Activated naive CD8-positive, alpha-beta T cell treated with anti-CD3 and anti-CD28 coated beads for 36 hours (primary cell): ENCODE data around the gene SERPINA5. TPM values are rescaled to one million over a fixed set of nuclear protein-coding genes. Genes with fewer than 3 reads are reported as not detected.

Experiments used
- DNase-seq: peaks from one replicate; pipeline ENCODE4 v3.0.0; 2021
- H3K27ac Mint-ChIP-seq: one replicate; pipeline ENCODE4 v1.8.0; 2022; ENCODE audit warnings: mild to moderate bottlenecking, moderate library complexity, mixed read lengths
- H3K27me3 Mint-ChIP-seq: one replicate; pipeline ENCODE4 v1.8.0; 2022; ENCODE audit warnings: mild to moderate bottlenecking, mixed read lengths
- H3K36me3 Mint-ChIP-seq: one replicate; pipeline ENCODE4 v1.8.0; 2021; ENCODE audit warnings: mild to moderate bottlenecking, mixed read lengths
- H3K4me1 Mint-ChIP-seq: one replicate; pipeline ENCODE4 v1.8.0; 2021; ENCODE audit warnings: mixed read lengths
- H3K4me3 Mint-ChIP-seq: one replicate; pipeline ENCODE4 v1.8.0; 2022; ENCODE audit warnings: mild to moderate bottlenecking, moderate library complexity, mixed read lengths
- H3K9me3 Mint-ChIP-seq: one replicate; pipeline ENCODE4 v1.8.0; 2022; ENCODE audit warnings: mixed read lengths
- total RNA-seq, 2 experiments: library from RNA; stranded (reverse); gene quantifications; one replicate each; pipeline ENCODE4 v1.2.3, GENCODE V29; 2021

The SERPINA5 gene, protein sequence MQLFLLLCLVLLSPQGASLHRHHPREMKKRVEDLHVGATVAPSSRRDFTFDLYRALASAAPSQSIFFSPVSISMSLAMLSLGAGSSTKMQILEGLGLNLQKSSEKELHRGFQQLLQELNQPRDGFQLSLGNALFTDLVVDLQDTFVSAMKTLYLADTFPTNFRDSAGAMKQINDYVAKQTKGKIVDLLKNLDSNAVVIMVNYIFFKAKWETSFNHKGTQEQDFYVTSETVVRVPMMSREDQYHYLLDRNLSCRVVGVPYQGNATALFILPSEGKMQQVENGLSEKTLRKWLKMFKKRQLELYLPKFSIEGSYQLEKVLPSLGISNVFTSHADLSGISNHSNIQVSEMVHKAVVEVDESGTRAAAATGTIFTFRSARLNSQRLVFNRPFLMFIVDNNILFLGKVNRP
- total RNA-seq, result not detected

DNA sequence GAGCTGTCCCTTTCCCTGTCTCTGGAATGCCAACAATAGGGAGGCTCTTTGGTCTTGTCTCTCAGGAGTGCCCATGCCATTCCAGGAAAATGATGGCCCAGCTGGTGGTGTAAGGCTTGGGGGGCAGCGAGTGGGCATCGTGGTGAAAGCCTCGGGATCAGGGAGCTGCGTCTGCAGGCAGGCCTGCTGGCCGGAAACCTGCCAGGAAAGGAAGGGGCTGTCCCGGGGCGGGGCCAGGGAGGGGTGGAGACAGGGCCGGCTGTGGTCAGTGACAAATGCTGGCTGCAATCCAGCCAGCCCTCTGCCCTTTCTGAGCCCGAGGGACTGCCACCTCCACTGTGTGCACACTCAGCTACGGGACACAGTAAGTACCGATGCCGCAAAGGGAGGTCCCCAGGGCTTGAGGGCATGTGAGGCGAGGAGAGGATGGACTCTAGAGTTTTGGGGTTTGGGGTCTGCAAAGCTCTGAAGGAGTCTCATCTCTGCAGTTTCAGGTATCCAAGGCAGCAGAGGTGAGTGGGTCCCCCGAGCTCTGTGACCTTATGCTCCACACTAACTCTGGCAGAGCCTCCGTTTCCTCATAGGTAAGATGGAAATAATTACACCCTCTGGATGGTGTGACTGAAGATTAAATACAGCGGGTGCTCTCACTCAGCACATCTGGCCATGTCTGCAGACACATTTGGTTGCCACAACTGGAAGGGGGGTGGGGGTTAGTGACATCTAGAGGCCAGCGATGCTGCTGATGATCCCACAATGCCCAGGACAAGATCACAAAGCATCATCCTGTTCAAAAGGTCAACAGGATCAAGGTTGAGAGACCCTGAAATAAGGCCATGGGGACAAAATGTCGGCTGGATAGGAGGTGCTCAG is at the start of gene SERPINA5:
SERPINA5 (plus strand) TSS at position 300 of the 873 bp plus-strand sequence. CDS start 5,937 bp downstream, outside the sequence.
- no peak for DNase-seq
- Mint-ChIP-seq H3K27ac (no peak within 1 kb of the TSS), H3K27me3 (peaks cover 8% of the 10 kb centered on the region), H3K4me3 (no peak within 1 kb of the TSS), H3K4me1 (no peaks in the 10 kb centered on the region), H3K36me3 (no peaks in the 10 kb centered on the region), H3K9me3 (no peaks in the 10 kb centered on the region)

DNA sequence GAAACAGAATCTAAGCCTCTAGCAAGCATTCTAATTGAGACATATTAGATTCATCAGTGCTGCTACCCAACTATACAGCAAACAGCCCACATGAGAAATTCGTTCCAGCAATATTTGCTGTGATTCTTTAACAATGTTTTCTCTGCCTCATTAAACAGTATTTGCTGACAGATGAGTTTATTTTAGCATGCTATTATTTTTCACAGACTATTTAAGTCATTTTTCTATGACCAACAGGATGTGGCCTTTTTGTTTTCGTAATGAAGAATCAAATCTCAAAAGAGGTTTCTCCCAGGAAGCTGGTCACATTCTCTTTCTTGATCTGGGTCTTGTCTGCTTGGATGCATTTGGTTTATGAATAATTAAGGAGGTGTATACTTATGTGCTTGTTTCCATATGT is 48.8 kb upstream of the SERPINA5 start:
- Mint-ChIP-seq H3K4me1 (no peaks in the 10 kb centered on the region), H3K36me3 (no peaks in the 10 kb centered on the region), H3K27me3 (peaks cover 4% of the 10 kb centered on the region), H3K4me3 (no peak overlapping the region), H3K9me3 (peaks cover 3% of the 10 kb centered on the region), H3K27ac (no peak overlapping the region)
- no peak for DNase-seq

DNA sequence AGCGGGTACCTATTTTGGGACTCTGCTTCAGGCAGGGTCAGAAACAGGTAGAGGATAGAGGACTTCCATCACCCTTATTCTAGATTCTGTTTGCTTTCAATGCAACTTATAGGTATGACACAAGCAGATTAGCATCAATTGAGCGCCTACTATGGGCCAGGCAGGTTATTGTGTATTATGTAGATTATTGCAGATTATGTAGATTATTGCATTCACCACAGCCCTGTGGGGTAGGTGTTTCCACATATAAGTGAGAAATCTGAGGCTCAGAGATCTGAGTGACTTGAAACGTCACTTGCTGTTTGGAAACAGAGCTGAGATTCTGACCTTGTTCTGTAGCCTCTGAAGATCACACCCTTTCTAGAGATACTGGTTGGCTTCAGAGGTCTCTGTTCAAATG is 45.7 kb upstream of the SERPINA5 start:
- Mint-ChIP-seq H3K27me3 (peaks cover 18% of the 10 kb centered on the region), H3K4me3 (no peak overlapping the region), H3K36me3 (no peaks in the 10 kb centered on the region), H3K9me3 (peaks cover 3% of the 10 kb centered on the region), H3K4me1 (no peaks in the 10 kb centered on the region), H3K27ac (no peak overlapping the region)
- DNase-seq, result no peak

DNA sequence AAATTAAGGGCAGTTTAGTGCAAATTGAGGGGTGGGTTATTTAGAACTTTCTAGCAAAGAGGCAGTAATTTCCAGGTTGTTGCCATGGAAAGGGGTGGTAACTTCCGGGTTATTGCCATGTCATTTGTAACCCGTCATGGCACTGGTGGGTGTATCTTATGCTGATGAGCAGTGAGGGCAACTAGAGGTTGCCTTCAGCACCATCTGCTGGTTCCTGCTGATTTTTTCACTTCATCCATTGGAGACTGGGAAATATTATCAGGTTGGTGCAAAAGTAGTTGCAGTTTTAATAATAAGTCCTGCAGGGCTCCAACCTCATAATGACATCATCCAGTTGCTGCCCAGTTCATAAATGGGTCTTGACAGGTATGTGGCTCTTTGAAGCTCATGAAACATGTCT is 44.4 kb upstream of the SERPINA5 start:
- Mint-ChIP-seq H3K36me3 (no peaks in the 10 kb centered on the region), H3K9me3 (peaks cover 3% of the 10 kb centered on the region), H3K27ac (no peak overlapping the region), H3K4me3 (no peak overlapping the region), H3K4me1 (no peaks in the 10 kb centered on the region), H3K27me3 (peaks cover 22% of the 10 kb centered on the region)
- no peak for DNase-seq

DNA sequence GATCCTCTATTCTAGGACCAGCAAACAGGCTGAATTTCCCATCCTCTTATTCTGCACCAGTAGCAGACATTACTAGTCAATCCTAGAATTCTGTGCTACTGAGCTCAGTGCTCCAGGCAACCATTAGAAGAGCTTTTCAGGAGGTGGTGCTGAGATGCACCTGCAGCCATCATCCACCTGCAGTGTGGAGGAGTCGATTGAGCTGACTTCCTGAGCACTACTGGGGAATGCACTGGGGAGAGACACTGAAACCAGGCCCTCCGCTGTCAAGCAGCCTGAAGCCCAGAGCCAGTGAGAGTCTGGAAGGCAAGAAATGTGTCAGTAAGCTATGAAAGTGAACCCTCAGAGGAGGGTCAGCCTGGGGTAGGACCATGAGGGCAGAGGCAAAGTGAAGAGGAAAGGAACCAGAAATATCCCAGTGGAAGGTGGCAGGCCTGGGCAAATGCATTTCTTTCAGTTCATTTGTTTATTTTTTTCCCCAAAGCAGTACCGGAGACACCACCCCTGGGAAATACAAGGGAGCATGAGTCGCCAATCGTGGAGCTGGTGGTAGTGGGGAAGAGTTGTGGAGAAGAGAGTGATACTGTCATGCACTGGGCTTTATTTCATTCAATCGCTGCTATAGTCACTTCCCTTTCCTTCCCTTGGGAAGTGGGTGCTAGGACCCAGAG is 43.0 kb upstream of the SERPINA5 start:
- Mint-ChIP-seq H3K4me3 (no peak overlapping the region), H3K27me3 (peaks cover 22% of the 10 kb centered on the region), H3K4me1 (no peaks in the 10 kb centered on the region), H3K36me3 (no peaks in the 10 kb centered on the region), H3K27ac (no peak overlapping the region), H3K9me3 (peaks cover 2% of the 10 kb centered on the region)
- no peak for DNase-seq

DNA sequence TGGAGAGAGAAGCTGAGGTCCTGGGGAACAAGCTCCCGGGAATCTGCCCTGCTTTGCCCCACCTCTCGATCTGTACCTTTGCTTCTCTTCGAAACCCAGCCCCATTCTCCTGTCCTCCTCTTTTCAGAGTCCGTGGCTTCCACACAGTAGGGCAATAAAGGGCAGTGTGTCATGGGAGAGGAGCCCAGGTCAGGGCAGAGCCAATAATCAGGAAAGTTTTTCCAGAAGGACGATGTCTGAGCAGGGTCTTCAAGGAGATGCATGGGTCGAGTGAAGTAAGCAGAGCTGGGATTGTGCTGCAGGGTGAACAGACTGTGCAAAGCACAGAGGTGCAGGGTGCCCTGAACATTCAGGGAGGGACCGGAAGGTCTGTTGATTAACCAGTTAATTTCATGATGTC is 42.0 kb upstream of the SERPINA5 start:
- Mint-ChIP-seq H3K4me3 (no peak overlapping the region), H3K27ac (no peak overlapping the region), H3K9me3 (no peaks in the 10 kb centered on the region), H3K4me1 (no peaks in the 10 kb centered on the region), H3K27me3 (peaks cover 19% of the 10 kb centered on the region), H3K36me3 (no peaks in the 10 kb centered on the region)
- DNase-seq, result no peak

DNA sequence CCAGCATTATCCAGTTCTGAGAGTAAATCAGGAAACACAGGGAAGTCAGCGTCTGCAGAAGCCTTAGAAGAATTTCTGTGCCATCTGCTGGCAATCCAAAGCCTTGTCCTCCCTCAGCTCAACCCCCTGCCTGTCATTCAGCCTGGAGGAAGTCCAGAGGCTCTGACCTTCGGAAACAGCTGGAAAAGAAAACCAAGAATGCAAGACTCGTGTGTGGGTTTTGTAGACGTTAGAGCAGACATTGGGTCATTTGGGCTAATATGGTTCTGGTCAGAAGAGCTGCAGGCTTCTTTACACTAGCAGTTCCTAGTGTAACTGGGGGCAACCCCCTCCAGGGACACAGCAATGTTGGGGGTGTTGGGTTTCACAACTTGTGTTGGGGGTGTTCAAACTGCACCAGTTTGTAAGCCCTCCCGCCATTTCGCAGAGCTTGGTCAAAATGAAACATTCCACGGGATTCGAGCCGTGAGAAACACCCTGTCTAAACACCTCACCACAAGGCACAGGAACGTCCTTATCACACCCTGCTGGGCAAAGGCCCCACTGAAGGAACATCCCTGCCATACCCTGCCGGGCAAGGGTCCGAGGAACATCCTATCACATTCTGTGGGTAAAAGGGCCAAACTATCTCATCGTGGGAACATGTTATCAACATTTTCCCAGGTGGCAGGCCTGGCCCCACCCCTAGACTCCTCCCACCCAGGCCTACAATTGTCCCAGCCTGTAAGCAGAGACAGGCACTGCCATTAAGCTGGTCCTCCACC is 41.0 kb upstream of the SERPINA5 start:
- Mint-ChIP-seq H3K4me3 (no peak overlapping the region), H3K36me3 (no peaks in the 10 kb centered on the region), H3K27ac (no peak overlapping the region), H3K4me1 (no peaks in the 10 kb centered on the region), H3K27me3 (peaks cover 19% of the 10 kb centered on the region), H3K9me3 (no peaks in the 10 kb centered on the region)
- no peak for DNase-seq

DNA sequence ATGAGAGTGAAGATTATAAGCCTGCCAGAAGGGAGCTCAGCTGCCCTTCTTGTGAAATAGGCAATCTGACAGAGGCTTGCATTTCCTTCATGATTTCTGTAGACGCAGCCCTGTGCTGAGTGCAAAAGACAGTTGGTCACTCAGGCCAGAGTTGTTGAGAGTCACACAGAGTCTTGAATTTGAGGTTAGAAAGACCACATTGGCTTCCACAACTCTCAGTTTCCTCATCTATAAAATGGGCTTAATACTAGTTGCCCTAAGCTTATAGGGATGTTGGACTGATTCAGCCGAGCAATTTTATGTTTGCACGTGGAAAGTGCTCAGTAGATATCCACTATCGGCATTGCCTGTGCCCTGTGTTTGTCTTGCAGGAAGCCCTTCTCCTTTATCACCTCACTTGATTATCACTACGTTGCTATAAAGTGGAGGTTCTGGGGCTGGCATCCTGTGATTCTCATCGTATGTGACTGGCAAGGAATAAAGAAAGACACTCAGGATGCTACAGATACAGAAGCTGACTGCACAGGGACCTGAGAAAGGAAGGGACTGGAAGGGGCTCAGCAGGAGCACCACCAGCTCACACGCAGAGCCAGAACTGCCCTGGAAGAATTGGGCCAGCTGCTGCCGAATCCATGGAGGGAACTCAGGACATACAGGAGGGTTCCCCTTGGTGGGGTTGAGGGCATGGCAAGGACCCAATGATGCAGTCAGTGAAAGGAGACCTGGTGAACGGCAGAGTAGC is 39.8 kb upstream of the SERPINA5 start:
- Mint-ChIP-seq H3K27ac (no peak overlapping the region), H3K27me3 (peaks cover 26% of the 10 kb centered on the region), H3K9me3 (no peaks in the 10 kb centered on the region), H3K4me1 (no peaks in the 10 kb centered on the region), H3K36me3 (no peaks in the 10 kb centered on the region), H3K4me3 (no peak overlapping the region)
- no peak for DNase-seq

DNA sequence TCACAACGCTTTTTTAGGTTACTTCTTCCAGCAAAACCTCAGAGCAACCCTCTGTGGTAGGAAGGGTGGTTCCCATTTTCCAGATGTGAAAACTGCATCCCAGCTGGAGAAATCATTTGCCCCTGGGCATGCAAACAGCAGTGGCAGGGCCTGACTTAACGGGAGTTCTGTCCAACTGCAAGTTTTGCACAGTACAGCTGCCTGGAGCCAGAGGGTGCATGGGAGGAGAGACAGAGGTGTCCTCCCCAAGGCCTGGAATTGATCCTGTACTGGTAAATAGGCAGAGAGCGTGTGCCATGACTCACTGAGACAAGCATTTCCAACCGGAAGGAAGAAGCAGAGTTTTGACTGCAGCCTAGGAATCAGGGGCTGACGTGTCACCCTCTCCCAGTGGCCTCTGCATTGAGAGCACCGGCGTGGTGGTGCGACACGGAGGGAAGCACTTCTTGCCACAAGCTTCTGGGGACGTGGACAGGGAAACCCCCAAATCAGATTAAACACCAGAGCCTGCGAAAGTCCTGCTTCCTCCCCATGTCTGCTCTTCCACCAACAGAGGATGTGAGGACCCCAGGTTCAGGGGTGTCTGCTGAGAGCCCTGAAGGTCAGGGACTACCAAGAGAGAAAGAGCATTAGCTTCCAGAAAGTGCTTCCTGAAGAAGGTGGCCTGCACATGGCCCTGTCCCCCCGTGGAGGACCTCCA is 39.0 kb upstream of the SERPINA5 start:
- Mint-ChIP-seq H3K4me3 (no peak overlapping the region), H3K36me3 (no peaks in the 10 kb centered on the region), H3K4me1 (no peaks in the 10 kb centered on the region), H3K27ac (no peak overlapping the region), H3K27me3 (peaks cover 26% of the 10 kb centered on the region), H3K9me3 (no peaks in the 10 kb centered on the region)
- DNase-seq, result no peak

DNA sequence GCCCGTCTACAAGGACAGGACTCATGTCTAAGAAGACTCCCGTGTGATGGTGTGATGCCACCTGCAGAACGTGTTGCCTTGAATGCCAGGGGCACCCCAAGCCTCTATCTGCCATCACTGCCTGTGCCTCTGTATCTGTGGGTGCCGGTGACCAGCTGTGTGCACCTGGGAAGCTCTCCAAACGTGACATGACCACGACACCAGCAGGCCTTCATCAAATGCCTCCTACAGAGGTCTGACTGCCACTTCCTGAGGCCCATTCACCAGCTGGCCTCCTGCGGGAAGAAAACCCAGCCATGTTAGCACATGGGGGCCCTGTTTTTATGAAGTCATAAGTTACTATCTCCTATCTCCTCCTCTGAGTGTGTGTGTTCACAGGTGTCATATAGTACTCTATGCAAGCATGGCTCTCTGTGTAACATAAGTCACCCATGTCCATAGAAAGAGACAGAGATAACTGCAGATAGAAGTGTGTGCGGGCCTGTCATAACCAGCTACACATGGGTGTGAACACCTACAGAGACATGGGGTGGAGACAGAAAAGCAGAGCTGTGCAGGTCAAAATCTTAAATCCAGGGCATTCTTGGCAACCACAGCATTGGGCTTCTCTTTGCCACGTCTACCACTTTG is 38.3 kb upstream of the SERPINA5 start:
- H3K4me1 Mint-ChIP-seq, result no peaks in the 10 kb centered on the region
- no peak overlapping the region for H3K4me3 Mint-ChIP-seq
- no peak for DNase-seq
- H3K36me3 Mint-ChIP-seq, result no peaks in the 10 kb centered on the region
- no peak overlapping the region for H3K27ac Mint-ChIP-seq
- H3K9me3 Mint-ChIP-seq, result no peaks in the 10 kb centered on the region
- peaks cover 24% of the 10 kb centered on the region for H3K27me3 Mint-ChIP-seq

DNA sequence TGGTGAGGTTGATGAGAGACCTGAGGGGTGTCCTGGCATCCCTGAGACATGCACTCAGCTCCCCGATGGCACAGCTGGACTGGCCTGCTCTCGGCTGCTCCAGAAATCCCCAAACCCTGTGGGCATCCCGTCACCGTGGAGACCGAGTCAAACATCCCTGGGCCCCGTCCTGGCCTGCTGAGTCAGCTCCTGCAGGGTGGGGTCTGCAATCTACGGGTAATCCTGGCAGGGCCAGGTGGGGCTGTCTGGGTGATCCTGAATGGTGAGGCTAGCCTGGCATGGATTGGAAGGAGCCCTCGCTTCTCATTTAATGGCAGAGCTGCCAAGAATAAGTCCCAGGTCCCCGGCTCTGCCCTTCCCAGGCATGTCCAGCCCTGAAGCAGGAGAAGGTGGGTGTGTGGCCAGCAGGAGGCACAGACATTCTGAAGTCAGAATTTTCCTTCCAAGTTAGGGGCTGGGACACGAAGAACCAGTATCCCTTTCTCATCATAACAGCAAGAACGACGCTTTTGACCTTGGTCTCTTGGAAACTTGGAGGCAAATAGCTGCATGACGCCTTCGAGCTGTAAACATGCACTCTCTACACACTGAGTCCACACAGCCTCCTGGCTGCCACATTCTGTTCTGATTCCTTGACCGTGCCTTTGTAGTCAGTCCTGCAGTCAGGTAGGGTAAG is 37.6 kb upstream of the SERPINA5 start:
- peaks cover 17% of the 10 kb centered on the region for H3K27me3 Mint-ChIP-seq
- H3K27ac Mint-ChIP-seq, result no peak overlapping the region
- H3K4me3 Mint-ChIP-seq, result no peak overlapping the region
- DNase-seq, result no peak
- no peaks in the 10 kb centered on the region for H3K36me3 Mint-ChIP-seq
- H3K9me3 Mint-ChIP-seq, result no peaks in the 10 kb centered on the region
- H3K4me1 Mint-ChIP-seq, result no peaks in the 10 kb centered on the region

DNA sequence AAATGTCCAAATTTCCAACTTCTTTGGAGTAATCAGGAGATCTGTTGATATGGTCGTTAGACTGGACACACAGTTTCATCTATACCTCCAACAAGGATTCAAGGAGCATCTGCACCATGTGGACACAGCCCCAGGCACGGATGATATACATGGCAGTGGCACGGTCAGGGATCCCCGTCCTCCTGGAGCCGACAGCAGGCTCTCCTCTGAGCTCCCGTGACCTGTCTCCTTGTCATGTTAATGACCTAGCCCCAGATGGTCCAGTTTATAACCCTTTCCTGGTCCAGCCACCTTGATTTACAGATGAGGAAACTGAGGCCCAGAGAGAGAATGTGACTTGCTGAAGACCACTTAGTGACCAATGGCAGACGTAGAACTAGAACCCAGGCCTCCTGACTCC is 36.5 kb upstream of the SERPINA5 start:
- Mint-ChIP-seq H3K4me1 (no peaks in the 10 kb centered on the region), H3K27me3 (peaks cover 15% of the 10 kb centered on the region), H3K27ac (no peak overlapping the region), H3K4me3 (no peak overlapping the region), H3K9me3 (no peaks in the 10 kb centered on the region), H3K36me3 (no peaks in the 10 kb centered on the region)
- DNase-seq, result no peak
